IPS-18a (cell line): ENCODE data around the gene ITGB7.

ENCODE experiments used
- H3K27ac ChIP-seq: one replicate; pipeline ENCODE4 v1.5.1; 2013; ENCODE audit warnings: low read length
- H3K27me3 ChIP-seq: one replicate; pipeline ENCODE4 v1.6.1; 2013; ENCODE audit warnings: mild to moderate bottlenecking, low read length; ENCODE audit not compliant: control insufficient read depth, insufficient read depth
- H3K36me3 ChIP-seq: one replicate; pipeline ENCODE4 v1.6.1; 2013; ENCODE audit warnings: low read depth, low read length; ENCODE audit not compliant: control insufficient read depth
- H3K4me1 ChIP-seq: one replicate; pipeline ENCODE4 v1.6.1; 2013; ENCODE audit warnings: low read depth, low read length; ENCODE audit not compliant: control insufficient read depth
- H3K4me3 ChIP-seq: one replicate; pipeline ENCODE4 v1.5.1; 2013; ENCODE audit warnings: low read length
- H3K9ac ChIP-seq: one replicate; pipeline ENCODE4 v1.6.1; 2013; ENCODE audit warnings: mild to moderate bottlenecking, low read length, moderate library complexity
- H3K9me3 ChIP-seq: one replicate; pipeline ENCODE4 v1.6.1; 2013; ENCODE audit warnings: low read depth, low read length; ENCODE audit not compliant: control insufficient read depth

The ITGB7 gene

DNA sequence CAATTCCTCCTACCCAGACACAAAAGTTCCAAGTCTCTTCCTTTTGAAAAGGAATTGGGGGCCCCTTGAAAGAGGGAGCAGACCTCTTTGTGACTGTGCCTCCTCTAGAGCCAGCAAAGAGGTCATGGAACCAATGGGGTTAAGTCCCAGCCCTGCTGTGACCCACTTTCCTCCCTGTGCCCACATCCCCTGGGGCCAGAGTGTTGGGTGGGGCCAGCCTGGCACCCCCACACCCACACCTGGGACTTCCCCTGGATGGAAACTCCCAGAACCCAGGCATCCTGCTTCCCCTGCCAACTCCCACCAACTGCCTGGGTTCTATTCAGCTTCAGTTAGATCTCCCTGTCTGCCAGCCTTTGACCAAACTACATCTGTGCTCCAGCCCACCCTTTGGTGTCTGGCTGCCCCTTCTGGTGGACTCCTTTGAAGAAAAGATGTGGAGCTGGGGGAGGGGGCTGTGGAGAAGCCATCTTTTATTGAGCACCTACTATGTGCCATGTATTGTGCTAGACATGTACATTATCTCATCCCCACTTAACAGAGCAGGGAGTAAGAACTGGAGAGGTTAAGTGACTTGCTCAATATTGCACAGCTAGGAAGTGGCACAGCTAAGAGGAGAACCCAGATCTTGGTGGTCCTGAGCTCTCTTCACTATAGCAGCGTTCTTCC lies 29.5 kb upstream of the ITGB7 start:
- H3K27me3 ChIP-seq, result no peaks in the 10 kb centered on the region
- H3K9me3 ChIP-seq, result no peaks in the 10 kb centered on the region
- H3K4me3 ChIP-seq, result no peak overlapping the region
- H3K27ac ChIP-seq, result no peak overlapping the region
- peaks cover 45% of the 10 kb centered on the region for H3K4me1 ChIP-seq
- H3K9ac ChIP-seq, result no peak overlapping the region
- H3K36me3 ChIP-seq, result no peaks in the 10 kb centered on the region

GRCh38 chr12:53235742-53236442 lies 28.8 kb upstream of the ITGB7 start:
- Histone ChIP-seq H3K9ac (no peak overlapping the region), H3K9me3 (no peaks in the 10 kb centered on the region), H3K4me1 (peaks cover 40% of the 10 kb centered on the region), H3K27ac (no peak overlapping the region), H3K27me3 (peaks cover 6% of the 10 kb centered on the region), H3K36me3 (no peaks in the 10 kb centered on the region), H3K4me3 (no peak overlapping the region)

- H3K9me3 ChIP-seq, result no peaks in the 10 kb centered on the region
- no peak overlapping the region for H3K9ac ChIP-seq
- H3K4me3 ChIP-seq, result no peak overlapping the region
- no peaks in the 10 kb centered on the region for H3K36me3 ChIP-seq
- peaks cover 37% of the 10 kb centered on the region for H3K4me1 ChIP-seq
- H3K27me3 ChIP-seq, result peaks cover 6% of the 10 kb centered on the region
- no peak overlapping the region for H3K27ac ChIP-seq
Observed at GRCh38 chr12:53235164-53235563, 28.1 kb upstream of the ITGB7 start.

GRCh38 chr12:53234271-53234914 lies 27.3 kb upstream of the ITGB7 start:
- Histone ChIP-seq H3K9ac (no peak overlapping the region), H3K9me3 (no peaks in the 10 kb centered on the region), H3K27ac (no peak overlapping the region), H3K36me3 (no peaks in the 10 kb centered on the region), H3K4me3 (peak overlapping the region; percentile 48), H3K27me3 (peaks cover 6% of the 10 kb centered on the region), H3K4me1 (peaks cover 42% of the 10 kb centered on the region)

GRCh38 chr12:53233671-53234121 lies 26.6 kb upstream of the ITGB7 start:
- Histone ChIP-seq H3K36me3 (no peaks in the 10 kb centered on the region), H3K4me3 (peak overlapping the region; percentile 48), H3K27ac (no peak overlapping the region), H3K9ac (no peak overlapping the region), H3K4me1 (peaks cover 42% of the 10 kb centered on the region), H3K9me3 (no peaks in the 10 kb centered on the region), H3K27me3 (peaks cover 6% of the 10 kb centered on the region)

DNA sequence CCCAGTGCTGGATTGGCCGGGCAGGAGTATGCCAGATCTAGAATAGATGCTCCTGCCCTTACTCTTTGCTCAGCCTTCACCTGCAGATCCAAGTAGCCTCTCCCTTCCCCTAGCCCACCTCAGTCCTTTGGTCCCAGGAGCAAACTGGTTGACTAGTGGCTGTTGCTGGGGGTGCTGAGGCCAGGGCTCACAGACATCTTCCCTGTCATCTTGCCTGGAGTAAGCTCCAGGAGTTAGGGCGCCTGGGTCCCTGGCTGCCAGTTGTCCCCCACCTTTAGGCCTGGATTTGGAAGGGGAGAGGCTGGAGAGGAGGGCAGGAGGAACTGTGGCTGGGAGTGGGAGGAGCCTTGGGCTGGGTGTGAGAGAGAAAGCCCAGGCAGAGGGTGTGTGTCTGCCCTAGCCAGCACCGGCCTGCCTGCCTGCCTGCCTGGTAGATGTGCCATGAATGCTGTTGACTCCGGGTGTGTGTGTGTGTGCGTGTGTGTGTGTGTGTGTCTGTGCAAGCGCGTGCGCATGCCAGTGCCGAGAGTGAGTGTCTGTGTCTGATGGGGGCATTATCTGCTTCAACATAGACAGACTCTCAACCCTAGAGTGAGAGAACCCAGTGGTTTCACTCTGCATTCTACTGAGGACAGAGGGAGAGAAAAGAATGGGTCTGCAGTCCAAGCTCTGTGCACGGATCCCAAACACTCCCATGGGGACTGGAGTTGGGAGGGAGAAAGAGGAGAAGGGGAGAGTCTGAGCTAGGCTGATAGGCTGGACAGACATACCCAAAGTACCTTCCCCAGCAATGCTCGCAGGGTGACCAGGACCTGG lies 25.8 kb upstream of the ITGB7 start:
- Histone ChIP-seq H3K27me3 (peaks cover 6% of the 10 kb centered on the region), H3K27ac (no peak overlapping the region), H3K36me3 (no peaks in the 10 kb centered on the region), H3K9me3 (no peaks in the 10 kb centered on the region), H3K4me3 (peak overlapping the region; percentile 48), H3K9ac (no peak overlapping the region), H3K4me1 (peaks cover 42% of the 10 kb centered on the region)

- Histone ChIP-seq H3K27me3 (peaks cover 6% of the 10 kb centered on the region), H3K36me3 (no peaks in the 10 kb centered on the region), H3K27ac (no peak within 1 kb of the TSS), H3K9ac (peak within 1 kb of the TSS; percentile 69), H3K4me3 (peak within 1 kb of the TSS; percentile 83), H3K9me3 (no peaks in the 10 kb centered on the region), H3K4me1 (peaks cover 42% of the 10 kb centered on the region)
Observed at GRCh38 chr12:53231921-53232645, 25.0 kb upstream of the ITGB7 start, which contains the start of gene RARG. TSS of gene RARG (minus strand) at chr12:53232209. CDS start at chr12:53227545, 4,664 bp downstream.

- H3K9ac ChIP-seq, result peak overlapping the region; percentile 69
- H3K9me3 ChIP-seq, result no peaks in the 10 kb centered on the region
- no peak overlapping the region for H3K27ac ChIP-seq
- H3K27me3 ChIP-seq, result peaks cover 6% of the 10 kb centered on the region
- H3K36me3 ChIP-seq, result no peaks in the 10 kb centered on the region
- peak overlapping the region; percentile 83 for H3K4me3 ChIP-seq
- peaks cover 42% of the 10 kb centered on the region for H3K4me1 ChIP-seq
Observed at GRCh38 chr12:53231671-53231920, 24.5 kb upstream of the ITGB7 start.

GRCh38 chr12:53230108-53230845 lies 23.2 kb upstream of the ITGB7 start:
- H3K4me3 ChIP-seq, result no peak overlapping the region
- no peaks in the 10 kb centered on the region for H3K36me3 ChIP-seq
- H3K27ac ChIP-seq, result no peak overlapping the region
- no peaks in the 10 kb centered on the region for H3K9me3 ChIP-seq
- peaks cover 6% of the 10 kb centered on the region for H3K27me3 ChIP-seq
- peaks cover 40% of the 10 kb centered on the region for H3K4me1 ChIP-seq
- H3K9ac ChIP-seq, result no peak overlapping the region

GRCh38 chr12:53229454-53229853 lies 22.4 kb upstream of the ITGB7 start:
- Histone ChIP-seq H3K9me3 (no peaks in the 10 kb centered on the region), H3K9ac (no peak overlapping the region), H3K27me3 (peaks cover 6% of the 10 kb centered on the region), H3K4me1 (peaks cover 39% of the 10 kb centered on the region), H3K4me3 (no peak overlapping the region), H3K27ac (no peak overlapping the region), H3K36me3 (no peaks in the 10 kb centered on the region)
